ENCODE results near the gene FADS6. TPM values are rescaled to one million over a fixed set of nuclear protein-coding genes. Genes with fewer than 3 reads are reported as not detected.

Gene FADS6
- not detected in 2 replicates for total RNA-seq

GRCh38 chr17:74892974-74893911, at the start of gene FADS6:
Gene FADS6, minus strand, starts transcription at chr17:74893633. Its CDS starts 38 bp downstream, at chr17:74893595.
- TF ChIP-seq CTCF (IDR thresholded peaks at IDR 0.05; ENCODE audit: insufficient read depth, low read depth, low read length): no peak
- no peak within 1 kb of the TSS for H3K4me3 ChIP-seq (ENCODE audit: low read depth, low read length)
- no peak for DNase-seq (ENCODE audit: low read depth)

GRCh38 chr17:74941128-74941725, 47.8 kb upstream of the FADS6 start:
- TF ChIP-seq CTCF (IDR thresholded peaks at IDR 0.05; ENCODE audit: insufficient read depth, low read depth, low read length): no peak
- H3K4me3 ChIP-seq (ENCODE audit: low read depth, low read length): no peak overlapping the region
- no peak for DNase-seq (ENCODE audit: low read depth)

GRCh38 chr17:74939534-74939933, 46.1 kb upstream of the FADS6 start:
- DNase-seq (ENCODE audit: low read depth): no peak
- no peak for TF ChIP-seq CTCF (IDR thresholded peaks at IDR 0.05; ENCODE audit: insufficient read depth, low read depth, low read length)
- no peak overlapping the region for H3K4me3 ChIP-seq (ENCODE audit: low read depth, low read length)

GRCh38 chr17:74938194-74938950, 44.9 kb upstream of the FADS6 start:
- no peak for DNase-seq (ENCODE audit: low read depth)
- TF ChIP-seq CTCF (IDR thresholded peaks at IDR 0.05; ENCODE audit: insufficient read depth, low read depth, low read length): no peak
- H3K4me3 ChIP-seq (ENCODE audit: low read depth, low read length): no peak overlapping the region

GRCh38 chr17:74937064-74938051, 43.9 kb upstream of the FADS6 start:
- DNase-seq (ENCODE audit: low read depth): no peak
- no peak overlapping the region for H3K4me3 ChIP-seq (ENCODE audit: low read depth, low read length)
- no peak for TF ChIP-seq CTCF (IDR thresholded peaks at IDR 0.05; ENCODE audit: insufficient read depth, low read depth, low read length)

GRCh38 chr17:74936470-74936799, 43.0 kb upstream of the FADS6 start:
- no peak for DNase-seq (ENCODE audit: low read depth)
- no peak overlapping the region for H3K4me3 ChIP-seq (ENCODE audit: low read depth, low read length)
- TF ChIP-seq CTCF (IDR thresholded peaks at IDR 0.05; ENCODE audit: insufficient read depth, low read depth, low read length): no peak

Measured in fibroblast of villous mesenchyme (primary cell).